ENCODE measurements around the gene MMADHC.
A peak's percentile ranks its signal among the peaks of the same experiment; 100 is the strongest.

Gene MMADHC

GRCh38 chr2:149544692-149545091, 42.9 kb downstream of the MMADHC start:
- DNase-seq: peak; percentile 47

- no peak for DNase-seq
Measured at GRCh38 chr2:149543845-149544244, 43.7 kb downstream of the MMADHC start.

- no peak for DNase-seq
Measured at GRCh38 chr2:149540138-149540537, 47.4 kb downstream of the MMADHC start.

DNA sequence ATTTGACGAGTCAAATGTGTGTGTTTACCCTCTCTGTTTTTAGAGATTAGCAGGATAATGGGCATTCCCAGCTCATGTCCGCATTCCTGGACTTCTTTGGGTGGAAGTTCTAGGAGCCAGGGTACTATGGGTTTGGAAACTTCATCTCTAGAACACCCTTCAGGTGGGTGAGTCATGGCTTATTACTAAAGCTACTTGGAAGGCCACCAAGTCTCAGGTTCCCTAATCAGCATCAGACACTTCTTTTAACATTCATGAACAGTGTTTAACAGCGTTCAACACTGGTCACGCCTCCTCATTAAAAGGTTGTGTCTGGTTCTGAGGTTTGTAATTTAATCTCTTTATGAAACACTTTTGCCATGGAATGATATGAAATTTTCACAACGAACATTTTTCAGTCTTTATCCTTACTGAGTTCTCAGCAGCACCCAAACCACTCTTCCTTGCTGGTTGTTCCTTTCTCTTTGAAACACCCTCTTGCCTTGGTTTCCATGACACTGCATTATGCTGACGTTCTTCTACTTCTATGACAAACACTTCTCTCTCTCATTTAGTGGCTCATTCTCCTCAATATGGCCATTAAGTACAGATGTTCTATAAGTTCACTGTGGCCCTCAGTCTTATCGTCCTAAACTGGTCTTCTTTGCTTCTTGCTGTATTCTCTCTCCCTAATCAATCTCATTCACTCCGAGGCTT, 49.3 kb downstream of the MMADHC start:
- DNase-seq: peak; percentile 13

DNA sequence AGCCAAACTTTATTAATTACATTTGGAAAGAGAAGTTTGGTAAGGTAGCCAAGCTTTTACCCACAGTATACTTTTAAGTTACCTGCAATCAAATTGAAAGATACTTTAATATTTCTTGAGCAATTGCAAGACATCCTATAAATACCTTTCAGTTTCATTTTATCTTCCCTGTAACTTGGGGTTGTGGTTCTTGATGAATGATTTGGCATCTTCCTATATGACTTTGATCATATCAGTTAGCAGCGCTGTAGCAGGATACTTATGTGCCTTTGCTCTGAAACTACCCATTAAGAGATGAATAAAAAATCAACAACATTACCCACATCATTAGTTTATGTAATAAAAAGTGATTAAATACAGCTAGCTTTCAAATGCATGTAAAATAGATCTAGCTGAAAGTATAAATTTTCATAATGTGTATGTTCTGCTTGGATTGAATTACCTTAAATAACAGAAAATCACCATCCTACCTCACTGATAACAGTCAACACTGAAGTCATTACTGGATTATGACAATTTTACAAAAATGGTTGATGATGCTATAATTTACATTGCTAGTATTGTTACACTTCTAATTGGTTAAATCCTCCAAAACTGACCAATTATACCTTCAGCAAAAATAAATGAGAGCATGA, 50.4 kb downstream of the MMADHC start:
- peak; percentile 25 for DNase-seq

- no peak for DNase-seq
Measured at GRCh38 chr2:149536649-149537048, 50.9 kb downstream of the MMADHC start.

DNA sequence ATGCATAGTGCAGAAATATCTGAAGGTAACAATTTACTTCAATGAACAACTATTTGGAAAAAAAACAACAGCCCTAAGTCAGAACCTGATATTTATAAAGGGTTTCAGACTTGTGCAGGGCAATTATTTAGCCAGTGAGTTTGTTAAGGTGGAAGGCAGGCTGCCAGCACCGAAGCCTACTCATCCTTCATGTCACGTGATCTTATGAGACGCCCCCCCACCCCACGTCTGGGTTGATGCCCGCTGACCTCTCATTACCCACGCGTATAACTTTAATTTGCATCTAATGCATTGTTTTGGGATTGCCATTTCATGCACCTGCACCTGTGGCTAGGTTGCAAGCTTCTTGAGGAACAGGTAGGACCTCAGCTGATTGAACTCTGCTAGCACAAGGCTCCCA, 52.9 kb downstream of the MMADHC start:
- DNase-seq: no peak

DNA sequence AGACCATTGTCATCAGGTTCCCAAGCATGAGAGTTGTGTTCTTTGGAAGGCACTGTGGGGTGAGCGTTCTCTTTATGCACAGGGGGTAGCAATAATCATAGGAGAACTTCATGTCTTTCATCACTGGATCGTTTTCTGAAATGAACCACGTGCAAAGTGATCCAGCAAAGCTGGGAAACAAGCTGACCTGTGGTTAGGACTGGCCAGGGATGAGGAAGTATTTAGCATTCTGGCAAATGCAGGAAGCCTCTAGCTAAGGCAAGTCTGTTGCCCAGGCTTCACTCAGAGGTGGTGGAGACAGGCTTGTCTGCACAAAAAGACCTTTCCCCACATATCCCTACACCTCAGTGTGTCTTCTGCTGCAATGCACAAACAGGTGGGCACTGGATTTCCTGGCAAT, 58.6 kb downstream of the MMADHC start:
- peak; percentile 9 for DNase-seq

- peak; percentile 31 for DNase-seq
Measured at GRCh38 chr2:149527998-149528755, 59.4 kb downstream of the MMADHC start.

DNA sequence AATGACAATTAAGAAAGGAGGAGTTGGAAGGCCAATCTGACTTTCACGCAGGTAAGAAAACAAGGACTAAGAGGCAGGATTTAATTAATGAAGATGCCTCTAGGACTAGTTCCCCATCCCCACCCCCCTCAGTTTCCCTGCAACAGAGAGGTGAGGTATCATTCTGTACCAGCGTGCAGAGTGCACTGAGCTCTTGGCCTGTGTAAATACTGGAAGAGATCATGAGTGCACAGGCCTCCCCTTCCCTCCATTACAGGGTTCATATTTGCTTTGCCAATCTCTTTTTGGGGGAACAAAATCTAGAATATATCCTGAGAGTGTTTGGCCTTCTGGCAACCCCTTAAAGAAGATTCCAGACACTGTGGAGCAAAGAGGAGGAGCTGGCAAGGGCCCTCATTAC, 60.9 kb downstream of the MMADHC start:
- no peak for DNase-seq

- DNase-seq: no peak
Measured at GRCh38 chr2:149525323-149525722, 62.3 kb downstream of the MMADHC start.

Measured in OCI-M1 (cell line).